Peyer's patch (tissue), 4 donors: ENCODE measurements around the gene INSL3.
A peak's percentile ranks its signal among the peaks of the same experiment; 100 is the strongest.

Experiments used
- POLR2A ChIP-seq, 2 donors: fragments of 450-650 bp; IDR thresholded peaks; one replicate each; pipeline ENCODE4 v1.5.1; 2017; ENCODE audit warnings: antibody characterized with exemption in 2 of 2, mild to moderate bottlenecking in 2 of 2, moderate library complexity in 2 of 2
- TF ChIP-seq, protein P1 (sequence below), 6 experiments: fragments of 450-650 bp in 4 of 6; fragments of 200-600 bp in 2 of 6; sonication (generic) in 1 of 6; IDR thresholded peaks; one replicate each; pipeline ENCODE4 v1.5.1; 2017 to 2019; ENCODE audit warnings: antibody characterized with exemption in 6 of 6, mild to moderate bottlenecking in 3 of 6, moderate library complexity in 1 of 6

GRCh38 chr19:17766543-17767131 is 54.7 kb downstream of the INSL3 start:
- TF ChIP-seq, protein P1, sequence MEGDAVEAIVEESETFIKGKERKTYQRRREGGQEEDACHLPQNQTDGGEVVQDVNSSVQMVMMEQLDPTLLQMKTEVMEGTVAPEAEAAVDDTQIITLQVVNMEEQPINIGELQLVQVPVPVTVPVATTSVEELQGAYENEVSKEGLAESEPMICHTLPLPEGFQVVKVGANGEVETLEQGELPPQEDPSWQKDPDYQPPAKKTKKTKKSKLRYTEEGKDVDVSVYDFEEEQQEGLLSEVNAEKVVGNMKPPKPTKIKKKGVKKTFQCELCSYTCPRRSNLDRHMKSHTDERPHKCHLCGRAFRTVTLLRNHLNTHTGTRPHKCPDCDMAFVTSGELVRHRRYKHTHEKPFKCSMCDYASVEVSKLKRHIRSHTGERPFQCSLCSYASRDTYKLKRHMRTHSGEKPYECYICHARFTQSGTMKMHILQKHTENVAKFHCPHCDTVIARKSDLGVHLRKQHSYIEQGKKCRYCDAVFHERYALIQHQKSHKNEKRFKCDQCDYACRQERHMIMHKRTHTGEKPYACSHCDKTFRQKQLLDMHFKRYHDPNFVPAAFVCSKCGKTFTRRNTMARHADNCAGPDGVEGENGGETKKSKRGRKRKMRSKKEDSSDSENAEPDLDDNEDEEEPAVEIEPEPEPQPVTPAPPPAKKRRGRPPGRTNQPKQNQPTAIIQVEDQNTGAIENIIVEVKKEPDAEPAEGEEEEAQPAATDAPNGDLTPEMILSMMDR (IDR thresholded peaks at IDR 0.05) = peak; percentile 49 to 96 (median 80)
- TF ChIP-seq POLR2A (IDR thresholded peaks at IDR 0.05) = no peak
